Endothelial cell of umbilical vein (primary cell): Measurements from ENCODE around the gene EEF1AKMT4.

Experiments
- EZH2 ChIP-seq: IDR thresholded peaks from 2 replicates; pipeline ENCODE4 v1.6.1; 2012; ENCODE audit warnings: borderline replicate concordance, low read depth, mild to moderate bottlenecking, moderate library complexity, low read length, inconsistent platforms; ENCODE audit not compliant: severe bottlenecking
- TF ChIP-seq, protein P1 (sequence below), 2 donors: IDR thresholded peaks; 1 replicate in 1 of 2; 2 replicates in 1 of 2; pipeline ENCODE4 v1.5.1; 2011; ENCODE audit warnings: low read length in 2 of 2, mild to moderate bottlenecking in 2 of 2, moderate library complexity in 2 of 2, control low read depth in 1 of 2, inconsistent platforms in 1 of 2, low read depth in 1 of 2; ENCODE audit not compliant: insufficient read depth in 1 of 2; ENCODE audit errors: extremely low read depth in 1 of 2

GRCh38 chr3:184238246-184238818 is 11.1 kb upstream of the EEF1AKMT4 start:
- TF ChIP-seq EZH2: no peak
- TF ChIP-seq, protein P1, sequence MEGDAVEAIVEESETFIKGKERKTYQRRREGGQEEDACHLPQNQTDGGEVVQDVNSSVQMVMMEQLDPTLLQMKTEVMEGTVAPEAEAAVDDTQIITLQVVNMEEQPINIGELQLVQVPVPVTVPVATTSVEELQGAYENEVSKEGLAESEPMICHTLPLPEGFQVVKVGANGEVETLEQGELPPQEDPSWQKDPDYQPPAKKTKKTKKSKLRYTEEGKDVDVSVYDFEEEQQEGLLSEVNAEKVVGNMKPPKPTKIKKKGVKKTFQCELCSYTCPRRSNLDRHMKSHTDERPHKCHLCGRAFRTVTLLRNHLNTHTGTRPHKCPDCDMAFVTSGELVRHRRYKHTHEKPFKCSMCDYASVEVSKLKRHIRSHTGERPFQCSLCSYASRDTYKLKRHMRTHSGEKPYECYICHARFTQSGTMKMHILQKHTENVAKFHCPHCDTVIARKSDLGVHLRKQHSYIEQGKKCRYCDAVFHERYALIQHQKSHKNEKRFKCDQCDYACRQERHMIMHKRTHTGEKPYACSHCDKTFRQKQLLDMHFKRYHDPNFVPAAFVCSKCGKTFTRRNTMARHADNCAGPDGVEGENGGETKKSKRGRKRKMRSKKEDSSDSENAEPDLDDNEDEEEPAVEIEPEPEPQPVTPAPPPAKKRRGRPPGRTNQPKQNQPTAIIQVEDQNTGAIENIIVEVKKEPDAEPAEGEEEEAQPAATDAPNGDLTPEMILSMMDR (IDR thresholded peaks at IDR 0.05; ENCODE audit: extremely low read depth in 1 of 2, insufficient read depth in 1 of 2, low read depth in 1 of 2, low read length in 2 of 2): no peak
